HCT116 (cell line): ENCODE results near the gene RILPL2. TPM values are rescaled to one million over a fixed set of nuclear protein-coding genes. Genes with fewer than 3 reads are reported as not detected.

Experiments
- ATAC-seq: fragments of 200-7000 bp; cut with Tn5 transposase; 2 replicates; pipeline ENCODE4 v1.9.1; 2020; ENCODE audit warnings: mild to moderate bottlenecking, moderate library complexity
- BruUV-seq: library from RNA; stranded (reverse); fragments of 400-500 nt; replicated peaks from 2 replicates; lab custom pipeline; 2021; lab: Mats Ljungman, UMichigan
- CTCF ChIA-PET: fragments of 300-600 bp; sonication (Branson Sonifier 250); formaldehyde crosslinking; loops from one replicate; lab custom pipeline; 2021; ENCODE audit warnings: antibody characterized with exemption; lab: Charles Lee
- POLR2A ChIA-PET: fragments of 300-600, 350-600 bp; sonication (Branson Sonifier 250); formaldehyde crosslinking; loops from one replicate; lab custom pipeline; 2021; ENCODE audit warnings: antibody characterized with exemption; lab: Charles Lee
- RAD21 ChIA-PET, 2 experiments: fragments of 300-600 bp; sonication (Branson Sonifier 250); formaldehyde crosslinking; loops; one replicate each; lab custom pipeline; 2023; ENCODE audit warnings: low total read pairs in 2 of 2; ENCODE audit not compliant: uncharacterized antibody in 2 of 2, unreplicated experiment in 2 of 2, low non-redundant PET in 1 of 2; lab: Charles Lee
- DNase-seq: peaks from one replicate; pipeline ENCODE4 v3.0.0-alpha.2; 2010; ENCODE audit warnings: low read depth, low spot score
- H2AFZ ChIP-seq: fragments of 200-600 bp; shearing (Covaris generic), sonication (generic); 2 replicates; pipeline ENCODE4 v1.6.1; 2017; ENCODE audit warnings: low read depth, mixed run types, mixed read lengths, antibody characterized with exemption, low read length; ENCODE audit not compliant: poor library complexity, severe bottlenecking
- H3K27ac ChIP-seq: 2 replicates; pipeline ENCODE4 v1.5.1; 2012; ENCODE audit warnings: low read depth, low read length
- H3K27me3 ChIP-seq: fragments of 200-600 bp; sonication (generic); 2 replicates; pipeline ENCODE4 v1.6.1; 2016; ENCODE audit warnings: mixed run types, low read length, mixed read lengths; ENCODE audit not compliant: insufficient read depth
- H3K36me3 ChIP-seq, 2 experiments: fragments of 200-500 bp in 1 of 2; fragments of 200-600 bp in 1 of 2; sonication (Bioruptor generic) in 1 of 2; sonication (generic) in 1 of 2; 2 replicates each; pipeline versions ENCODE4 v1.5.1 to v1.6.1; 2014 to 2016; ENCODE audit warnings: low read length in 2 of 2, inconsistent platforms in 1 of 2, mixed read lengths in 1 of 2, mixed run types in 1 of 2; ENCODE audit not compliant: insufficient read depth in 2 of 2, control insufficient read depth in 1 of 2
- H3K4me1 ChIP-seq, 2 experiments: fragments of 200-600 bp in 1 of 2; sonication (generic) in 1 of 2; 2 replicates each; pipeline versions ENCODE4 v1.5.1 to v1.6.1; 2012 to 2017; ENCODE audit warnings: low read length in 2 of 2, inconsistent platforms in 1 of 2, mild to moderate bottlenecking in 1 of 2, mixed read lengths in 1 of 2, mixed run types in 1 of 2, moderate library complexity in 1 of 2; ENCODE audit not compliant: insufficient read depth in 2 of 2, control insufficient read depth in 1 of 2
- H3K4me2 ChIP-seq: fragments of 200-600 bp; sonication (generic); 2 replicates; pipeline ENCODE4 v1.6.1; 2017; ENCODE audit warnings: mixed run types, low read length, mixed read lengths
- H3K4me3 ChIP-seq, 2 experiments: fragments of 200-600 bp in 1 of 2; sonication (generic) in 1 of 2; replicated peaks in 1 of 2; 2 replicates each; pipeline ENCODE4 v1.5.1; 2011 to 2016; ENCODE audit warnings: low read length in 2 of 2, control low read depth in 1 of 2, low read depth in 1 of 2, mild to moderate bottlenecking in 1 of 2, mixed read lengths in 1 of 2, mixed run types in 1 of 2
- H3K79me2 ChIP-seq: fragments of 200-600 bp; sonication (generic); 2 replicates; pipeline ENCODE4 v1.6.1; 2017; ENCODE audit warnings: mild to moderate bottlenecking, mixed run types, low read length, moderate library complexity, mixed read lengths; ENCODE audit not compliant: insufficient read depth
- H3K9ac ChIP-seq: fragments of 200-600 bp; sonication (generic); 2 replicates; pipeline ENCODE4 v1.6.1; 2016; ENCODE audit warnings: low read length, mixed read lengths
- H3K9me2 ChIP-seq: fragments of 200-600 bp; sonication (generic), shearing (Covaris generic); 2 replicates; pipeline ENCODE4 v1.6.1; 2017; ENCODE audit warnings: mixed run types, mild to moderate bottlenecking, moderate library complexity; ENCODE audit not compliant: insufficient read depth
- H3K9me3 ChIP-seq, 2 experiments: fragments of 200-500 bp in 1 of 2; fragments of 200-600 bp in 1 of 2; sonication (Bioruptor generic) in 1 of 2; sonication (generic) in 1 of 2; 2 replicates each; pipeline ENCODE4 v1.6.1; 2014 to 2017; ENCODE audit warnings: low read length in 2 of 2, mixed read lengths in 2 of 2, inconsistent platforms in 1 of 2, low read depth in 1 of 2, mild to moderate bottlenecking in 1 of 2, mixed run types in 1 of 2, moderate library complexity in 1 of 2; ENCODE audit not compliant: control insufficient read depth in 1 of 2, insufficient read depth in 1 of 2
- H4K20me1 ChIP-seq: fragments of 200-600 bp; sonication (generic), shearing (Covaris generic); 2 replicates; pipeline ENCODE4 v1.6.1; 2017; ENCODE audit warnings: mixed run types, mild to moderate bottlenecking, moderate library complexity; ENCODE audit not compliant: insufficient read depth
- ATF3 ChIP-seq: IDR thresholded peaks from 2 replicates; pipeline ENCODE4 v1.6.1; 2012
- CBX3 ChIP-seq: IDR thresholded peaks from 2 replicates; pipeline ENCODE4 v1.6.1; 2012; ENCODE audit warnings: low read depth
- EZH2 ChIP-seq: fragments of 200-600 bp; sonication (generic); IDR thresholded peaks from 2 replicates; pipeline ENCODE4 v1.6.1; 2017; ENCODE audit warnings: antibody characterized with exemption, mixed run types
- EZH2phosphoT487 ChIP-seq: fragments of 200-600 bp; IDR thresholded peaks from 2 replicates; pipeline ENCODE4 v1.6.1; 2018; ENCODE audit warnings: antibody characterized with exemption, borderline replicate concordance
- POLR2AphosphoS5 ChIP-seq: IDR thresholded peaks from 2 replicates; pipeline ENCODE4 v1.6.1; 2011; ENCODE audit warnings: mild to moderate bottlenecking, low read depth, low read length, moderate library complexity
- RAD21 ChIP-seq: IDR thresholded peaks from 2 replicates; pipeline ENCODE4 v1.6.1; 2012; ENCODE audit warnings: low read depth, mild to moderate bottlenecking
- SP1 ChIP-seq: IDR thresholded peaks from 2 replicates; pipeline ENCODE4 v1.6.1; 2012; ENCODE audit warnings: low read depth
- TCF7L2 ChIP-seq: IDR thresholded peaks from 2 replicates; pipeline ENCODE4 v1.7.0; 2011; ENCODE audit warnings: borderline replicate concordance, inconsistent platforms; ENCODE audit not compliant: insufficient read depth, insufficient read length; ENCODE audit errors: extremely low read depth
- YY1 ChIP-seq: IDR thresholded peaks from 2 replicates; pipeline ENCODE4 v1.6.1; 2011; ENCODE audit warnings: low read length, low read depth, moderate library complexity, mild to moderate bottlenecking; ENCODE audit not compliant: insufficient replicate concordance; ENCODE audit errors: extremely low read depth
- ZFX ChIP-seq: fragments of 450-650 bp; IDR thresholded peaks from 2 replicates; pipeline ENCODE4 v1.6.1; 2017
- ZNF274 ChIP-seq: fragments of 200-500 bp; sonication (Bioruptor generic); IDR thresholded peaks from 2 replicates; pipeline ENCODE4 v1.6.1; 2014; ENCODE audit warnings: mild to moderate bottlenecking, low read depth, low read length, inconsistent platforms
- intact Hi-C: fragments of 100-400 bp; cut with micrococcal nuclease; formaldehyde crosslinking; loops from 2 replicates; pipeline ENCODE4 v1.10.0; 2022
- total RNA-seq: library from RNA; stranded (reverse); gene quantifications from one replicate; pipeline ENCODE4 v1.2.1, GENCODE V29; 2021; ENCODE audit not compliant: unreplicated experiment
- TF ChIP-seq, protein P1 (sequence below): IDR thresholded peaks from 2 replicates; pipeline ENCODE4 v1.6.1; 2012; ENCODE audit warnings: low read depth
- TF ChIP-seq, protein P2 (sequence below), 3 experiments: fragments of 200-600 bp in 1 of 3; sonication (generic) in 1 of 3; IDR thresholded peaks in 2 of 3; conservative IDR thresholded peaks in 1 of 3; 2 replicates each; pipeline ENCODE4 v1.5.1; 2012 to 2017; ENCODE audit warnings: low read depth in 2 of 3, low read length in 2 of 3, antibody characterized with exemption in 1 of 3, borderline replicate concordance in 1 of 3, control low read depth in 1 of 3, mild to moderate bottlenecking in 1 of 3, mixed read lengths in 1 of 3, mixed run types in 1 of 3, moderate library complexity in 1 of 3; ENCODE audit not compliant: insufficient read depth in 1 of 3
- TF ChIP-seq, protein P3 (sequence below): IDR thresholded peaks from 2 replicates; pipeline ENCODE4 v1.6.1; 2012

The RILPL2 gene
- total RNA-seq, 1 experiment from 2014 or later = 2.3 TPM

DNA sequence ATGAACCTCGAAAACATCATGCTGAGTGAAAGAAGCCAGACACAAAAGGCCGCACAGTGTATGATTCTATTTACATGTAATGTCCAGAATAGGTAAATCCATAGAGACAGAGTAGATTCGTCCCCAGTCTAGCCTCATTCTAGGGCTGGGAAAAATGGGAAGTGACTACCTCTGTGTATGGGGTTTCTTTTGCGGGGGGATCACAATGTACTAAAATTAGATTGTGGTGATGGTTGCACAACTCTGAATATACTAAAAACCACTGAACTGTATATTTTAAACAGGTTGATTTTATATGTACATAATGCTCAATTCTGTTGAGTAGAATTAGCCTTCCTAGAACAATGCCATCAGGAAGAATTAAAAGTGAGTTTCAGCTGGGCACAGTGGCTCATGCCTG lies 6.3 kb upstream of the RILPL2 start:
- no peak overlapping the region for H3K4me3 ChIP-seq
- H3K36me3 ChIP-seq = no peaks in the 10 kb centered on the region
- no peak overlapping the region for H3K4me2 ChIP-seq
- ChIA-PET RAD21 (no interaction called here), POLR2A (no interaction called here), CTCF (no interaction called here)
- no peaks in the 10 kb centered on the region for H3K9me3 ChIP-seq
- TF ChIP-seq CBX3 = no peak
- no peak for TF ChIP-seq POLR2AphosphoS5
- no peak for TF ChIP-seq EZH2
- TF ChIP-seq, protein P1, sequence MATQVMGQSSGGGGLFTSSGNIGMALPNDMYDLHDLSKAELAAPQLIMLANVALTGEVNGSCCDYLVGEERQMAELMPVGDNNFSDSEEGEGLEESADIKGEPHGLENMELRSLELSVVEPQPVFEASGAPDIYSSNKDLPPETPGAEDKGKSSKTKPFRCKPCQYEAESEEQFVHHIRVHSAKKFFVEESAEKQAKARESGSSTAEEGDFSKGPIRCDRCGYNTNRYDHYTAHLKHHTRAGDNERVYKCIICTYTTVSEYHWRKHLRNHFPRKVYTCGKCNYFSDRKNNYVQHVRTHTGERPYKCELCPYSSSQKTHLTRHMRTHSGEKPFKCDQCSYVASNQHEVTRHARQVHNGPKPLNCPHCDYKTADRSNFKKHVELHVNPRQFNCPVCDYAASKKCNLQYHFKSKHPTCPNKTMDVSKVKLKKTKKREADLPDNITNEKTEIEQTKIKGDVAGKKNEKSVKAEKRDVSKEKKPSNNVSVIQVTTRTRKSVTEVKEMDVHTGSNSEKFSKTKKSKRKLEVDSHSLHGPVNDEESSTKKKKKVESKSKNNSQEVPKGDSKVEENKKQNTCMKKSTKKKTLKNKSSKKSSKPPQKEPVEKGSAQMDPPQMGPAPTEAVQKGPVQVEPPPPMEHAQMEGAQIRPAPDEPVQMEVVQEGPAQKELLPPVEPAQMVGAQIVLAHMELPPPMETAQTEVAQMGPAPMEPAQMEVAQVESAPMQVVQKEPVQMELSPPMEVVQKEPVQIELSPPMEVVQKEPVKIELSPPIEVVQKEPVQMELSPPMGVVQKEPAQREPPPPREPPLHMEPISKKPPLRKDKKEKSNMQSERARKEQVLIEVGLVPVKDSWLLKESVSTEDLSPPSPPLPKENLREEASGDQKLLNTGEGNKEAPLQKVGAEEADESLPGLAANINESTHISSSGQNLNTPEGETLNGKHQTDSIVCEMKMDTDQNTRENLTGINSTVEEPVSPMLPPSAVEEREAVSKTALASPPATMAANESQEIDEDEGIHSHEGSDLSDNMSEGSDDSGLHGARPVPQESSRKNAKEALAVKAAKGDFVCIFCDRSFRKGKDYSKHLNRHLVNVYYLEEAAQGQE = no peak
- TF ChIP-seq YY1 = no peak
- TF ChIP-seq EZH2phosphoT487 = no peak
- no peak for TF ChIP-seq ZFX
- TF ChIP-seq TCF7L2 = no peak
- TF ChIP-seq ZNF274 = no peak
- no peak for TF ChIP-seq ATF3
- TF ChIP-seq, protein P2, sequence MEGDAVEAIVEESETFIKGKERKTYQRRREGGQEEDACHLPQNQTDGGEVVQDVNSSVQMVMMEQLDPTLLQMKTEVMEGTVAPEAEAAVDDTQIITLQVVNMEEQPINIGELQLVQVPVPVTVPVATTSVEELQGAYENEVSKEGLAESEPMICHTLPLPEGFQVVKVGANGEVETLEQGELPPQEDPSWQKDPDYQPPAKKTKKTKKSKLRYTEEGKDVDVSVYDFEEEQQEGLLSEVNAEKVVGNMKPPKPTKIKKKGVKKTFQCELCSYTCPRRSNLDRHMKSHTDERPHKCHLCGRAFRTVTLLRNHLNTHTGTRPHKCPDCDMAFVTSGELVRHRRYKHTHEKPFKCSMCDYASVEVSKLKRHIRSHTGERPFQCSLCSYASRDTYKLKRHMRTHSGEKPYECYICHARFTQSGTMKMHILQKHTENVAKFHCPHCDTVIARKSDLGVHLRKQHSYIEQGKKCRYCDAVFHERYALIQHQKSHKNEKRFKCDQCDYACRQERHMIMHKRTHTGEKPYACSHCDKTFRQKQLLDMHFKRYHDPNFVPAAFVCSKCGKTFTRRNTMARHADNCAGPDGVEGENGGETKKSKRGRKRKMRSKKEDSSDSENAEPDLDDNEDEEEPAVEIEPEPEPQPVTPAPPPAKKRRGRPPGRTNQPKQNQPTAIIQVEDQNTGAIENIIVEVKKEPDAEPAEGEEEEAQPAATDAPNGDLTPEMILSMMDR (IDR thresholded peaks at IDR 0.05 in 2 of 3, conservative IDR thresholded peaks at IDR 0.05 in 1 of 3; ENCODE audit: borderline replicate concordance in 1 of 3, insufficient read depth in 1 of 3, low read depth in 2 of 3, low read length in 2 of 3) = no peak
- TF ChIP-seq RAD21 = no peak
- TF ChIP-seq, protein P3, sequence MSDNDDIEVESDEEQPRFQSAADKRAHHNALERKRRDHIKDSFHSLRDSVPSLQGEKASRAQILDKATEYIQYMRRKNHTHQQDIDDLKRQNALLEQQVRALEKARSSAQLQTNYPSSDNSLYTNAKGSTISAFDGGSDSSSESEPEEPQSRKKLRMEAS = no peak
- no peak for TF ChIP-seq SP1
- intact Hi-C loops = no loop called here
- no peak overlapping the region for H3K9ac ChIP-seq
- no peaks in the 10 kb centered on the region for H3K79me2 ChIP-seq
- BruUV-seq = no TSS peak
- no peak for DNase-seq
- H3K27ac ChIP-seq = no peak overlapping the region
- no peaks in the 10 kb centered on the region for H4K20me1 ChIP-seq
- no peak for ATAC-seq
- no peak overlapping the region for H2AFZ ChIP-seq
- H3K4me1 ChIP-seq = no peaks in the 10 kb centered on the region
- H3K9me2 ChIP-seq = no peaks in the 10 kb centered on the region
- no peaks in the 10 kb centered on the region for H3K27me3 ChIP-seq
